Breast epithelium (tissue), 3 donors: ENCODE data around the gene RNF10.

Experiments
- CTCF ChIP-seq, 3 donors: fragments of 450-650 bp; IDR thresholded peaks; one replicate each; pipeline ENCODE4 v1.5.1; 2016 to 2017; ENCODE audit warnings: antibody characterized with exemption in 3 of 3, mild to moderate bottlenecking in 3 of 3, moderate library complexity in 3 of 3
- POLR2A ChIP-seq: fragments of 450-650 bp; IDR thresholded peaks from one replicate; pipeline ENCODE4 v1.6.1; 2016; ENCODE audit warnings: antibody characterized with exemption, mild to moderate bottlenecking, moderate library complexity
- POLR2AphosphoS5 ChIP-seq, 3 donors: sonication (generic); formaldehyde crosslinking; IDR thresholded peaks; one replicate each; pipeline ENCODE4 v1.6.1; 2017; ENCODE audit warnings: antibody characterized with exemption in 3 of 3

GRCh38 chr12:120586860-120587259 lies 52.7 kb downstream of the RNF10 start:
- TF ChIP-seq CTCF (IDR thresholded peaks at IDR 0.05) (no peak), POLR2A (no peak), POLR2AphosphoS5 (IDR thresholded peaks at IDR 0.05) (no peak)
